Hepatocyte (in vitro differentiated cells): ENCODE data around the gene GPR37L1. TPM values are rescaled to one million over a fixed set of nuclear protein-coding genes. Genes with fewer than 3 reads are reported as not detected.

Experiments used
- DNase-seq: peaks from one replicate; pipeline ENCODE4 v3.0.0-alpha.2; 2016; ENCODE audit warnings: low spot score
- H2AFZ ChIP-seq: fragments of 200-600 bp; sonication (generic); 2 replicates; pipeline ENCODE4 v1.6.0; 2016; ENCODE audit warnings: antibody characterized with exemption, mild to moderate bottlenecking
- H3K27ac ChIP-seq: fragments of 200-600 bp; sonication (generic); 2 replicates; pipeline ENCODE4 v1.5.1; 2016; ENCODE audit warnings: mild to moderate bottlenecking
- H3K27me3 ChIP-seq: fragments of 200-600 bp; sonication (generic); 2 replicates; pipeline ENCODE4 v1.6.1; 2016
- H3K36me3 ChIP-seq: fragments of 200-600 bp; sonication (generic); replicated peaks from 2 replicates; pipeline ENCODE4 v1.5.1; 2016; ENCODE audit warnings: low read depth; ENCODE audit not compliant: insufficient read depth
- H3K4me1 ChIP-seq: fragments of 200-600 bp; sonication (generic); 2 replicates; pipeline ENCODE4 v1.5.1; 2016; ENCODE audit warnings: mild to moderate bottlenecking, moderate library complexity; ENCODE audit not compliant: insufficient read depth
- H3K4me2 ChIP-seq: fragments of 200-600 bp; sonication (generic); 2 replicates; pipeline ENCODE4 v1.6.0; 2016
- H3K4me3 ChIP-seq: fragments of 200-600 bp; sonication (generic); 2 replicates; pipeline ENCODE4 v1.5.1; 2016; ENCODE audit warnings: mild to moderate bottlenecking
- H3K79me2 ChIP-seq: fragments of 200-600 bp; sonication (generic); 2 replicates; pipeline ENCODE4 v1.6.0; 2017; ENCODE audit warnings: mild to moderate bottlenecking
- H3K9me2 ChIP-seq: fragments of 200-600 bp; sonication (generic); replicated peaks from 2 replicates; pipeline ENCODE4 v1.6.0; 2017; ENCODE audit warnings: mild to moderate bottlenecking; ENCODE audit not compliant: insufficient read depth
- H3K9me3 ChIP-seq: fragments of 200-600 bp; sonication (generic); 2 replicates; pipeline ENCODE4 v1.5.1; 2016; ENCODE audit warnings: low read depth, mild to moderate bottlenecking
- H4K20me1 ChIP-seq: fragments of 200-600 bp; sonication (generic); 2 replicates; pipeline ENCODE4 v1.6.0; 2016; ENCODE audit warnings: mild to moderate bottlenecking; ENCODE audit not compliant: insufficient read depth, poor library complexity, severe bottlenecking
- CTCF ChIP-seq: fragments of 200-600 bp; sonication (generic); IDR thresholded peaks from 2 replicates; pipeline ENCODE4 v1.5.1; 2016; ENCODE audit warnings: antibody characterized with exemption, mild to moderate bottlenecking; ENCODE audit not compliant: poor library complexity
- EZH2 ChIP-seq: fragments of 200-600 bp; sonication (generic); IDR thresholded peaks from 2 replicates; pipeline ENCODE4 v1.6.1; 2016; ENCODE audit warnings: antibody characterized with exemption, mild to moderate bottlenecking, borderline replicate concordance
- EZH2phosphoT487 ChIP-seq: fragments of 200-600 bp; sonication (generic); IDR thresholded peaks from one replicate; pipeline ENCODE4 v1.6.1; 2018; ENCODE audit warnings: antibody characterized with exemption, mild to moderate bottlenecking, low read depth, moderate library complexity; ENCODE audit not compliant: unreplicated experiment, severe bottlenecking
- WGBS: methylation state at CpG from one replicate; pipeline ENCODE4 v1.1.6; 2016; ENCODE audit warnings: low lambda C conversion rate; ENCODE audit errors: missing lambda C conversion rate; 5-methylcytosine and 5-hydroxymethylcytosine counted together
- polyA plus RNA-seq: library from polyadenylated mRNA; unstranded; fragments of >200 nt; fragmentation: Nextera tagmentation; extraction: Ambion mirVana; gene quantifications from 2 replicates; pipeline ENCODE4 v1.2.1, GENCODE V29; 2016
- total RNA-seq: library from RNA; depleted of rRNA; stranded (reverse); fragments of >200 nt; gene quantifications from 2 replicates; pipeline ENCODE4 v1.2.3, GENCODE V29; 2014

Gene GPR37L1
- total and polyA plus RNA-seq, 2 experiments from 2014 or later: 0.39 TPM; not detected in 1

GRCh38 chr1:202171292-202172014 lies 48.7 kb downstream of the GPR37L1 start:
- Histone ChIP-seq H3K79me2 (no peaks in the 10 kb centered on the region), H3K27me3 (no peaks in the 10 kb centered on the region), H3K4me1 (peaks cover 13% of the 10 kb centered on the region), H3K4me3 (no peak overlapping the region), H3K36me3 (no peaks in the 10 kb centered on the region), H4K20me1 (no peaks in the 10 kb centered on the region), H3K9me2 (no peaks in the 10 kb centered on the region), H3K27ac (no peak overlapping the region), H3K4me2 (no peak overlapping the region), H2AFZ (no peak overlapping the region), H3K9me3 (no peaks in the 10 kb centered on the region)
- TF ChIP-seq EZH2phosphoT487 (no peak), EZH2 (no peak), CTCF (no peak)
- no peak for DNase-seq
- 97% methylated on average over 11 of the region's 11 CpGs for WGBS

GRCh38 chr1:202172015-202172355 lies 49.3 kb downstream of the GPR37L1 start:
- Histone ChIP-seq H3K79me2 (no peaks in the 10 kb centered on the region), H3K4me1 (peaks cover 13% of the 10 kb centered on the region), H3K9me2 (no peaks in the 10 kb centered on the region), H2AFZ (no peak overlapping the region), H3K4me3 (no peak overlapping the region), H3K4me2 (no peak overlapping the region), H4K20me1 (no peaks in the 10 kb centered on the region), H3K9me3 (no peaks in the 10 kb centered on the region), H3K27me3 (no peaks in the 10 kb centered on the region), H3K27ac (no peak overlapping the region), H3K36me3 (no peaks in the 10 kb centered on the region)
- WGBS: 92% methylated on average over 5 of the region's 5 CpGs
- TF ChIP-seq CTCF (no peak), EZH2phosphoT487 (no peak), EZH2 (no peak)
- DNase-seq: no peak

- H3K27me3 ChIP-seq: no peaks in the 10 kb centered on the region
- no peak for TF ChIP-seq CTCF
- TF ChIP-seq EZH2phosphoT487: no peak
- no peak for TF ChIP-seq EZH2
- H4K20me1 ChIP-seq: no peaks in the 10 kb centered on the region
- H3K4me2 ChIP-seq: no peak overlapping the region
- no peak overlapping the region for H3K4me3 ChIP-seq
- no peaks in the 10 kb centered on the region for H3K4me1 ChIP-seq
- no peaks in the 10 kb centered on the region for H3K36me3 ChIP-seq
- 81% methylated on average over 7 of the region's 7 CpGs for WGBS
- no peak for DNase-seq
- H3K9me3 ChIP-seq: no peaks in the 10 kb centered on the region
- no peaks in the 10 kb centered on the region for H3K79me2 ChIP-seq
- no peak overlapping the region for H2AFZ ChIP-seq
- no peaks in the 10 kb centered on the region for H3K9me2 ChIP-seq
- H3K27ac ChIP-seq: no peak overlapping the region
These were observed 51.3 kb downstream of the GPR37L1 start for GRCh38 chr1:202173993-202174392.
